A549 treated with Mapracorat at 1 μM for 4 hours (cell line): ENCODE results near the gene WFDC1. TPM values are rescaled to one million over a fixed set of nuclear protein-coding genes. Genes with fewer than 3 reads are reported as not detected.

Experiments used
- total RNA-seq: library from RNA; stranded (reverse); fragments of 200-300 nt; extraction: Qiagen RNA extraction; gene quantifications from 5 replicates; pipeline ENCODE4 v1.2.3, GENCODE V29; 2022

The WFDC1 gene, protein sequence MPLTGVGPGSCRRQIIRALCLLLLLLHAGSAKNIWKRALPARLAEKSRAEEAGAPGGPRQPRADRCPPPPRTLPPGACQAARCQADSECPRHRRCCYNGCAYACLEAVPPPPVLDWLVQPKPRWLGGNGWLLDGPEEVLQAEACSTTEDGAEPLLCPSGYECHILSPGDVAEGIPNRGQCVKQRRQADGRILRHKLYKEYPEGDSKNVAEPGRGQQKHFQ
- 0.27 TPM in 1 of 5 replicates, not detected in the others for total RNA-seq

DNA sequence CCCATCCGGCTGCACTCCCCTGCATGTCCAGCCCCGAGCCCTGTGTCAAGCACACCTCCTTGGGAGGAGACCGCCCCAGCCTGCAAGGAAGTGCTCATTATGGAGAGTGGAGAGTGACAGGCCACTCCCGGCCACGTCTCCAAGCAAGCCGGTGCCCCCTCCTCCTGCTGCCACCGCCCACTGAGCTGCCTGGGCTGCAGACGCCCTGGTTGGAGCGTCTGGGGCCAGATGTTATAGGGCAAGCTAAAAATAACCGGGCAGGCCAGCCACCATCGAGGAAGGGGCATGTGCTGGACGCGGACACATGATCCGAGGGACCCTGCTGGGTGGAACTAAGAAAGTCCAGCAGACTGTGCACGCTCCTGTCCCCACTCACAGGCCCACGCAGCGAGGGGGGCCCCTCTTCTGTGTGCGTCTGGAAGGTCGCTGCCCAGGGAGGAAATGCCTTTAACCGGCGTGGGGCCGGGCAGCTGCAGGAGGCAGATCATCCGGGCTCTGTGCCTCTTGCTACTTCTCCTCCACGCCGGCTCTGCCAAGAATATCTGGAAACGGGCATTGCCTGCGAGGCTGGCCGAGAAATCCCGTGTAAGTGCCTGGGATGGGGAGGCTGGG is at the start of gene WFDC1:
Gene WFDC1 (plus strand): TSS at position 348 of the 612 bp plus-strand sequence. CDS start 94 bp downstream, at position 442.

DNA sequence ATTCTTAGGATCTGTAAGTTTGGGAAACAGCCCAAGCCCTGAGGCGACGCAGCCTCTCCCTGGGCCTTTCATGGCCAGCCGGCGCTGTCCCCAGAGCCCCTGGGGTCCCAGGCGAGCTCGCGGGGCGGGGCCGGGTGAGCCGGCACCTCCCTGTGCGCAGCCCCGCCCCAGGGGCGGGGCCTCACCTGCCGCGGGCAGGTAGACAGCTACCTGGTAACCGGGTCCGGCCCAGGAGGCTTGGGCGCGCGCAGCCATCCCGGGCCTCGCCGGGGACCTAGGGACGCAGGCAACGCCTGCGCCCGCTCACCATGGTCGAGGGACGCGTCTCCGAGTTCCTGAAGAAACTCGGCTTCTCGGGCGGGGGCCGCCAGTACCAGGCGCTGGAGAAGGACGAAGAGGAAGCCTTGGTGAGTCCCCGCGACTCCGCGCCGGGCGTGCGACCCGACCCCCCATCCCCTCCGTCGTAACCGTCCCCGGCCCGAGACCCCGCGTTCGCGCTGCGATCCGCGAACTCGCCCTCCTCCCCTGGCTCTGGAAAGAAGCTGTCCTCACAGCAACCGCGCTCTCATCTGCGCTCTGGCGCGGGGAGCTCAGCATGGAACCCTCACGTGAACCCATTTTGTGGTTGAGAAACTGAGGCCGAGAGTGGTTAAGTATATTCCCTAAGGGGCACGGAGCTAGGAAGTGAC is 73.8 kb downstream of the WFDC1 start, which contains the start of gene ATP2C2:
Gene ATP2C2 (plus strand): TSS at position 231 of the 689 bp plus-strand sequence. CDS start 78 bp downstream, at position 309.

Other genes with a start within 250 kb of the WFDC1 start
- gene MBTPS1, start 177.9 kb upstream of the WFDC1 start, total RNA-seq = 37.6 to 45.7 TPM (median 44.7 TPM) in 5 replicates
- gene HSDL1, start 149.7 kb upstream of the WFDC1 start, total RNA-seq = 16.9 to 20.6 TPM (median 19.3 TPM) in 5 replicates
- gene DNAAF1, start 149.6 kb upstream of the WFDC1 start, total RNA-seq = 0.26 to 0.85 TPM (median 0.35 TPM) in 5 replicates
- gene TAF1C, start 107.8 kb upstream of the WFDC1 start, total RNA-seq = 21.8 to 33.5 TPM (median 28.6 TPM) in 5 replicates
- gene ADAD2, start 103.7 kb upstream of the WFDC1 start, total RNA-seq = not detected in 5 replicates
- not detected in 5 replicates for gene KCNG4, start 54.9 kb upstream of the WFDC1 start, total RNA-seq
- 0.10 to 0.30 TPM (median 0.17 TPM) in 5 replicates for gene ATP2C2, start 73.7 kb downstream of the WFDC1 start, total RNA-seq
- gene MEAK7, start 209.8 kb downstream of the WFDC1 start, total RNA-seq = 45.4 to 56.3 TPM (median 52.1 TPM) in 5 replicates